ENCODE measurements around the gene GLRA2.

Gene GLRA2

DNA sequence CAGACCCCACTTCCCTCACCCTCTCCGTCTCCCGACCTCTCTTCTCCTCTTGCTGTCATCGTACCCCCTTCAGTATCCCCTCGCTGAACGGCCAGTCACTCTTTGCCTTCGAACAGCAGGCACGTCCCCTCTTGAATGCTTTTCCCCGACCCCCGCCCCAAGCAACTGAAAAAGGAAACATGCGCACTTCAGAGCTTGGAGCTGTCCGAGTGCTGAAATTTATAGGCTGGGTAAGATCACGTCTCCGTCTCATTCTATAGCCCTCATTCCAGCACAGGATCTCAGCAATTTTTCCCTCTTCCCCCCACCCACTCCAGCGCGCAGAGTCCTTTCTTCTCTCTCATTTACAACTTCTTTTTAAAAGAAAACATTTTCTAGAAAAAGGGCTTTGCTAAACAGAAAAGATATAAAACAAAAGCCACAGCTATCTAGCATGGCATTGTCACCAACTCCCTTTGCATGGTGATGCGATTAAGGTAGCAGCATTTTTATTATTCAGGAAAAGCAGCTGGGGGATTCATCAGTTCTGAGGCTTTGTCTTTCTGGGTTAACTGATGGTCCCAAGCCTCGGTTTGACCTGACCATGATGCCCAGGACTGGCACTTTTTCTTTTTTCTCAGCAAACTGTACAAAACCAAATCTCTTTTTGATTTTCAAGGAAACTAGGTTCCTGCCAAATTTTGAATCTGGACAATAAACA, at the start of gene GLRA2:
TSS of gene GLRA2 (plus strand) at position 247 of the 700 bp plus-strand sequence. CDS start 522 bp downstream, outside the sequence.
- DNase-seq (ENCODE audit: low read depth) = no peak

DNA sequence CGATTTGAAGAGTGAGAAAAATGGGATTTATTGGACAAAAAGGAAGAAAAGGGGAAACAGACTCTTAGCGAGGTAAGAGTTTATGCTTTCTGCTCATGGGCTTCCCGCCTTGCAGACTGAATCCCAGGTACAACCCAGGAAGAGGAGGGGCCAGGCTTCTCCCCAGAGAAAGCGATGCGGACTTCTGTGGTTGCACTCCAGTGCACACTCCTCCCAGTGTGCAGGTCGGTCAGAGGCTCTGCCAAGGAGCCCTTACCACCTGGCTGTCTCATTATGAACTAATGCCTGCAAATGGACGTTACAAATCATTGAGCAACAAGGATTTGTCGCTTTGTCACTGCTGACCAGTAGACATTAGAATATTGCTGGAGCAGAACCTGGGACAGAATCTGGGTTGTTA, 39.9 kb upstream of the GLRA2 start:
- no peak for DNase-seq (ENCODE audit: low read depth)

DNA sequence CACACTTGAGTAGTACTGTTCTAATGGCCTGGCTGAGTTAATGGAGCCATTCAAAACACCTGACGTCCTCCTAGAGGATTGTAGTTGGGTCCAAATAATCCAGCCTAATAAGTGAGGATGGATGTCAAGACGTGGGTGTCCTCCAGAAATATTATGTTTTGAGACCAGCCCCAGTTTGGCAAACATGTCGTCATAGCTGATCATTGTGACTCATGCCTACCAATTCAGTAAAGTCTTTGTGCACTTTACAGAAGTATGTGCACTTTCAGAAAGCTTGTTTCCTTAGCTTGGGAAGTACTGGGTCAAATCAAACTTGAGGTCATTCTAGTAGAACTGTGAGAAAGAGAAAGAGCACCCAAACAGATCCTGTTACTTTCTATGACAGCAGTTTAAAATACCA, 37.6 kb upstream of the GLRA2 start:
- no peak for DNase-seq (ENCODE audit: low read depth)

DNA sequence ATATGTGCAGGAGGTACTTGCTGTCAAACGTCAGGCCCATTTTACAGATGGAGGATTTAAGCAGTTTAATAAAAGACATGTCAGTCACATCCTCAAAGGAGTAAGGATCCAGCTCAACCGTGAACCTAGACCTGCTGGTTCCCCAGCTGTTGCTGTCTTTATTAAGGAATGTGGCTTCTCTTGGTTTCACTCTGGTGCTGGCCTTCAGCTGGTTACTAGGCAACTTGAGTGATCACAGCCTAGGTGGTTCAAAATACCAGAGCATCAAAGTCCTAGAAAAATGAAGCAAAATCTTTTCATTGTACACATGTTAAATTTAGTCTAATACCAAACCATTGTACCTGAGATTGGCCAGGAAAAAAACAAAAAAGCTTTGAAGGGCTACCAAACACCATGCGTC, 32.7 kb upstream of the GLRA2 start:
- no peak for DNase-seq (ENCODE audit: low read depth)

DNA sequence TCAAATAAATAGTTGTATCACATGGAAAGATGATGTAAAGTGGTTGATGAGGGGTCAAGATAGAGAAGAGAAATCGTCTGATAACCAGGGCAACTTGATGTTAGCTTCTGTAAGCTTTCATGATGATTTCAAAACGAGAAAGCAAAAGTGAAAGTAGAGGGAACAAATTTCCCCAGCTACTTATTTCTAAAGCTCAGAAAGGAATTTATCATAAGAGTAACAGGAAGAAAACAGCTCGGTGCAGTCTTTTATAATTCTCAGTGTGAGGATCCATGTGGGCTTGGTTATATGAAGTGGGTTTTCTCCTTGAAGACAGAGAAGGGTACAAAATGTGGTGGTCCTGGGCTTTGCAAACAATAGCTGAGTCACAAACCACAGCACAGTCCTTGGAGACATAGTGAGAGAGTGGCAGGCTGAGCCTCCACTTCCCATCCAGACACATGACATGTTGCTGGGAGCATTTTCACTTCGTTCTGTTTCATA, 32.1 kb upstream of the GLRA2 start:
- no peak for DNase-seq (ENCODE audit: low read depth)

DNA sequence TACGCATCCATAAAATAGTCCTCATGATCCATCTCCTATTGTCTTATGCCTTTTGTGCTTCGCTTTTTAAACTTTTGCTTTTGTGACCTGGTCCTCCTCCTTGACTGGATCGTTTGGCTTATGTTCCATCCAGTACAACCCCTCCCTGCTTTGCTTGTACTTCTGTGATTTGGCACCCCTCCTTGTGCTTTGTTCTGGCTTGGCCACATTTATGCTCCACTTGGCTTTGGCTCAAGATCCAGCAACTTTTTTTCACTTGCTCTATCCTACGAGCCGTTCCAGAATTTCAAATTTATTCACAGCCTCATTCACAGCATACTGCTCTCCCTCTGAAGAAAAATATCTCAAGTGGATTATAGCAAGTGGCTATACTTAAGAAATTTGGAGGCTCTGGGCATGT, 28.0 kb upstream of the GLRA2 start:
- DNase-seq (ENCODE audit: low read depth) = no peak

DNA sequence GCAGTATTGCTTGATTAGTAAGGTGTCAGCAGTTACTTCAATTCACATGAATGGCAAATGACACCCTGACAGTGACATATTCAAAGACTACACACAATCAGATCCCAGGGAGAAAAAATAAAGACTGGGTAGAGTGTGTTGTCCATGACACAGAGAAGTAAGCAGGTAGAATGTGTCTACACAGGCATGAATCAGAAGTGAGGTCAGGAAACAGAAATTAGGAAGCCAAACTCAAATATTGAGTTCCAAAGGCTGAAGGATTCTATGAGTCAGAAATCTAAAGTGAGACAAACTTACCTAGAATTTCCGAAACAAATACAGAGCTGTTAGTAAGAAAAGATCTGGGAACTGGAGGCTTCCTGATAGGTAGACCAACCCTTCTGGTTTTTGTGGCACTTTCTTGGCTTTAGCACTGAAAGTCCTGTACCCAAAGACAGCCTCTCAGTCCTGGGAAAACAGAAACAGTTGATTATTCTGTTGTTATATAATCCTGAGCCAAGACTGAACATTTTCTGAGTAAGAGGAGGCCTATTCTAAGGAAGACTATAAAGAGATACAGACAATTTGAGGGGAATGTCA, 24.3 kb upstream of the GLRA2 start:
- DNase-seq (ENCODE audit: low read depth) = no peak

DNA sequence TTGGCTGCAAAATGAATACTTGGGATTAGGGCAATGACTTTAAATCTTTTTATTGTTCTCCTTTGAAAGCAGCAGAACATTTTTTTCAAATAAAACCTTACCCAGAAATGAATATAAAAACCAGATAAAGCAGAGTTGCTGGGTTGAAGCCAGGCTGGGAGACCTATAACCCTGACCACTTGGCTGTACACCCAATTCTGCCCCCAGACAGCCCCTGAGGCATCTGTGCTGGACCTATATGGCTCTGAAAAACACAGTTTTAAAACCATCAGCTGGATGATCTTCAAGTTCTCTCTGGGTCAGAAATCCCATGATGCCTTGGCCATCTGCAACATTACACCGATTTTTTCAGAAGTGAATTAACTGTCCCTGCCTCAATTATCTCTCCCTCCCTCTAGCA, 23.7 kb upstream of the GLRA2 start:
- DNase-seq (ENCODE audit: low read depth) = no peak

DNA sequence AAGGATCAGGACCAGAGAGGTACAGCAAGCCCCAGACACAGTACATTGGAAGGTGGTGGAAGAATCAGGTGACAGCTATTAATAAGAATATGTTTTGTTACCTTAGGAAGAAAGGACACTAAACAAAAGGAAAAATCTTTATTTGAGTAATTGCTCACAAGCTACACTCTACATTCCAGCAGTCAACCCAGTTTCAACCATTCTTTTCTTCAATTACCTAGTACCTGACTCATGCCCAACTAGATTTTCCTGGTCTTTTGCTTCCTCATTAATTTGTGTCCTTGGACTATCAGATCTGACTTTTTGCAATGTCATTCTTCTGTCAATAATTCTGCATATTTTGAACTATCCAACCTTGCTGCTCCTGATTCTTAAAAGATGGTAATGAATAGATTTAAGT, 22.5 kb upstream of the GLRA2 start:
- DNase-seq (ENCODE audit: low read depth) = no peak

DNA sequence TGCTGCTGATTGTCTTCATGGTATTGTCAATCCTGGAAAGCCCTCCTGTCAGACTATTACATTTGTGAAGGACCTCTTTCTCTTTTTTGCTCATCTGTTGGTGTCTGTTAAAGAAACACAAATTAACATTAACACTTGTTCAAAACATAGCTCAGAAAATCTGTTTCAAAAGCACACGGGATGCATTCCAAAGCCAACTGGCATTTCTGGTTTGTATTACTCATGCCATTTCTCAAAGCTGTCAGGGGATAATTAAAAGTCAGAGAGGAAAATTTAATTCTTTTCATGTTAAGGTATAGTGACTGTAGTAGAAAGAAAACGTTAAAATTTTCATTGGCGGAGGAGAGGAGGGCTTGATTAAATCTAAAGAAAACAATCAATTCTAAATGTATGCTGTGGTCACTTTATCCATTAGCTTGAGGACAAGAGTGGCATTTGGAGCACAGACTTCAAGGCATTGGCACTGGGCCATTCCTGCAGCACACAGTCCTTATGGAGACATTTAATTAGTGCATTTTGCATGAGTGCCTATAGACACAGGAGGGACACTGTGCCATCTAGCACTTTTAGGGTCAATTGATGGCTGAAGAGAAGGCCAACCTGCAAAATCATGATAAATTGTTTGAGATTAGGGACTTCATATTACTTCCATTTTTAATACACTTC, 21.2 kb upstream of the GLRA2 start:
- no peak for DNase-seq (ENCODE audit: low read depth)

DNA sequence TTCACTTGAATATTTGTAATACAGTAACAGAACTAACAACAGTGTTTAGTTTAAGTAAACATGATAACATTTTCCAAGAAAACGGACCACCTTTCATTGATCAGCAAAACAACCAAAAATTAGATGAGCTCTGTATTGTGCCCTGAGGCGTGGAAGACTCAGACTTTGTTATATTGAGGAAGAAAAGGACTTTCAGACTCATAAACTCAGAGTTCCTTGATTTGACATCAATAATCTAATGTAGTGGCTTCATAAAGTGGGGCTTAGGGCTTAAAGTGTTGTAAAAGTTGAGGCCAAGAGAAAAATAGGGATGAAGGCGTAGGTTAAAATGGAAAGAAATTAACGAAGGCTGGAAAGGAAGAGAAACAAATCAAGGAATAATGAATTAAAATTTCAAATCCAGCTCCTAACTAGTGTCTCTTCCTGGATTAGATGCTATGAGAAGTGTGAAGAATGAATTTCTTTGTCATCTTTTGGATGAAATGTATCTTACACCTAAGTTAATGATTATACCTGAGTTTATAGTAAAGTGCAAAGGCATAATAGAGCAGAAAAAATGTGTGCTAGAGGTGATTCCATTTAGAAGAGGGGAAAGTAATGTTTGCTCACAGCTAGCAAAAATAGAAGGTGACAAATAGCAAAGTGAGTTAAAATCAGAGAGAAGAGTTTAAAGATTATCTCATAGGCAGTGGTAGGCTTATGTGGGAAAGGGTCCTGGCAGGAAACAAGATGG, 19.8 kb upstream of the GLRA2 start:
- no peak for DNase-seq (ENCODE audit: low read depth)

DNA sequence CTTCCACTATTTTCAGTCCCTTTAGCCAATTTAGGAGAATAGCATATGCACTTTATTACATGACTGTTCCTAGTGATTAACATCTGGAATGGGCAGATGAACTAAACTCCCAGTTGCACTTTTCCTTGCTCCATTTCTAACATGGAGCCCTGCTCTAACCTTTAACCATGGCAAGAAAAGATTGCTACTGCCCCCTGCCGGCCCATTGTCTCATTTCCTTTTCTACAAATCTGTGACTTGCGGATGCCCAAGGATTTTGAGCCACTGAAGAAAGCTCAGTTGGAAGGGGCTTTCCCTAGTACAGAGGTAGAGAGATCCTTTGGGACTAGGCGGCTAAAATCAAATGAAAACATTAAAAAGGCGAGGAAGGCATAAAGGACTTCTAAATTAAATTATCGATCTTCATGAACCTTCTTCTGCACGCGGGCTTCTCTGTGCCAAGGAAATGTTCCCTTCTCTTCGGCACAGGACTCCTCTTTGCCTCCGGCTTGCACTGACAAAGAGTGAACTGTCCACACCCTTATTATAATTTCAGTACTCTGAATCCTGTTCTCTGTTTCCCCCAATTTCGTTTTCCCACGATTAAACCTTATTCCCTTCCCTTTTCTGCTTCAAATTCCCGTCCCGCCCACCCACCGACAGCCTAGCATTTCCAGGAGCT, 577 bp upstream of the GLRA2 start:
- peak; percentile 2 for DNase-seq (ENCODE audit: low read depth)

DNA sequence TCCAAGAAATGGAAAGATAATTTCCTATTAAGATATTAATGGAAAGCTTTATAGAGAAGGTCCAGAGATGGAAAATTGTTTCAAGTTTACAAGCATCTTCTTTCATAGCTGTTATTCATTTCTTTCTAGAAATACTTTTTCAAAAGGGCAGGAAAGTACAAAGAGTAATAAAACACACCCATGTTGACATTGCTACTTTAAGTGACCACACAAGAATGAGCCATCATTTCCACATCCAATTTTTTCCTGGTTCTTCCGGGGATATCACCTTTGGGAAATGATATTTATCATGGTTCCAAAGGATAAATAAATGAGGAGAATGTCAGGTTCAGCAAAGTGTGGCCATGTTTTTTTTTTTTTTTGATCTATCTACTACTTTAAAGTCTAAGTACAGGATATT, 4.5 kb downstream of the GLRA2 start:
- DNase-seq (ENCODE audit: low read depth) = no peak

DNA sequence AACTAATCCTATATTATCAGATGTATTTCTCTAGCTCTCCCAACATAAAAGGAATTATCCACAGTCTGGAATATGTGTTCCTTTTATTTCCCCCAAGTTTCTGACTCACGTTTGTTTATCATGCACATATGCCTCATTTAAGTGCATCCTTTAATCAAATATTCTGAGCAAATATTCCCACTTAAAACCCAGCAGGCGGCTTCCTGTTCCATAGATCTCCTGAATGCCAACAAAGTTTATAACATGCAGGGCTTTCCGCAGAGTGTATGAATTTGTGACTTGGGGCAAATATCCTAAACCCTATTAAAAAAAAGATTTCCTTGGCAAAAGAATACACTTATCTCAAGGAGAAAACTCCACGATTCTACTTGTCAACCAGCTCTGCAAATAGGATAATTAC, 16.9 kb downstream of the GLRA2 start:
- no peak for DNase-seq (ENCODE audit: low read depth)

DNA sequence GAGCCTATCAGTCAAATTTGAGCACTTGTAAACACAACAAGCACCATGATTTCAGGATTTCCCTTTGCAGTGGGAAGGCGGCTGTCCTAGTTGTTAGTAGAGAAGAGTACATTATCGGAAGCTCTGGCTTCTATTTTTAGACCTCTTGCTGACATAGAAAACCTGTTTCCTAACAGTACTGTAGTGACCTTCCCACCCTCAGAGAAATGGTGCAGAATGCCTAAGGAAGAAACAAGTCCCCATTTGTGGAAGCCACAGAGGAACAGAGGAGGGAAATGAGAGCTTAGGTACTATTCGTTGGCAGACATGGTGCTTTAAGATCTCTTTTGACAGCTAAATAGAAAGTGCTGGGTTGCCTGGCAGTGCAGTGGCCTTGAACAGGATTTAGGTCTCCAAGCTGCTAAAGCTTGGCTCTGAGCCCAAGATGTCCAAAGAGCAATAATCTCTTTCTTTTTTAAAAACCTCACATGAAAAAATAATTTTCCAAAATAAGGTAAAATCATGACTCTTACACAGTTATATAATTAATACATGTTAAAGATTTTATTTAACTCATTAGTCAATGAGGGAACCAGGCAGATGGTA, 24.9 kb downstream of the GLRA2 start:
- DNase-seq (ENCODE audit: low read depth) = no peak

DNA sequence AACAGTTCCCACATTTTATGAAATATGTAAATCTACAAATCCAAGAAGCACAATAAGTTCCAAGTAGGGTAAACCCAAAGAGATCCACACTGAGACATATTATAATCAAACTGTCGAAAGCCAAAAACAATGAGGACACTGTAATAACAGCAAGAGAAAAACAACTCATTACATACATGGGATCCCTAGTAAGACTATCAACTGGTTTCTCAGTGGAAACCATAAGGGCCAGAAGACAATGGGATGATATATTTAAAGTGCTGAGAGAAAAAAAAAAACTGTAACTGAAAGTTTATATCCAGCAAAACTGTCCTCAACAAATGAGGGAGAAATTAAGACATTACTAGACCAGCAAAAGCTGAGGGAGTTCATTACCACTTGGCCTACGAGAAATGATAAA, 34.7 kb downstream of the GLRA2 start:
- no peak for DNase-seq (ENCODE audit: low read depth)

DNA sequence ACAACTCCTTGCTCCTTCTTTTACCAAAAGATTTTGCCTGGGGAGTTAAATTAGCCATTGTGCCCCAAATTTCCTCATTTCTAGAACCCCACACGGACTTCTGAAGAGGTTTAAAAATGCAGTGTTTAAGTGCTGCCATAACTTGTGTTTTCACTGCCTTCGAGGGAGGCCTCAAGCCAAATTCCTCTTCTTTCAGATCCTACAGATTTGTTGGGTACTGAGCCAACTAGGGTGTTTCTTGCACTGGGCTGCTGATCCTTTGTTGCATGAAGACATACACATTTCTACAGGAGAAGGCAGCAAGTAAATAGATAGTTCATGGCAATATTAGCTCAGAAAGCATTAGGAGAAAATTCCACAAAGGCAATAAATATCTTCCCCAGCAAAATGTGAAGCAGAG, 43.8 kb downstream of the GLRA2 start:
- DNase-seq (ENCODE audit: low read depth) = no peak

DNA sequence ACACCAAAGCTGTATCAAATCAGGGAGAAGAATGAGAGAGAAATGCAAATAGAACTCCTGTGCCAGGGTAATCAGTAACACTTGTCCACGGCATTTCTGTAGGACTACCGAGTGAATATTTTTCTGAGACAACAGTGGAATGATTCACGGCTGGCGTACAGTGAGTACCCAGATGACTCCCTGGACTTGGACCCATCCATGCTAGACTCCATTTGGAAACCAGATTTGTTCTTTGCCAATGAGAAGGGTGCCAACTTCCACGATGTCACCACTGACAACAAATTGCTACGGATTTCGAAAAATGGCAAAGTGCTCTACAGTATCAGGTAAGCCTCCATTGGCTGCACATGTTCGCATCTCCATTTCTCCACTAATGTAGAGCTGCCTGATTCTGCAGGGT, 51.7 kb downstream of the GLRA2 start:
- DNase-seq (ENCODE audit: low read depth) = no peak

DNA sequence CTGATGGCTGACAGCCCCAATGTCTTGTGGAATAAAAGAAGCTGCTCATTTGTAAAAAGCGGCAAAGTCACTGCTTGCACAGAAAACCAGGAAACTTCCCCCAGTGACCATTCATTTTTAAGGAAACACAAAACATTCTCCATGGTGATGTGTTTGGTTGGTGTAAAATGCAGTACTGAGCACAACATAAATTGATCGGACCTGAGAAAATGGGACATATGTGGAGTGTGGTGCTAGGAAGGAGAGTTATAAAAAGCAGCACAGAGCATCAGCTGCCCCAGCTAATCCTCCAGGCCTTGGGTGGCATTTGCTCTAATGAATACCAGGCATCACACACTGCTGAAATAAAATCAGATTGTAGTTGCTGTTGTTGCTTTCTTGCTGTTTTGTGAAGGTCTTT, 55.2 kb downstream of the GLRA2 start:
- DNase-seq (ENCODE audit: low read depth) = no peak

DNA sequence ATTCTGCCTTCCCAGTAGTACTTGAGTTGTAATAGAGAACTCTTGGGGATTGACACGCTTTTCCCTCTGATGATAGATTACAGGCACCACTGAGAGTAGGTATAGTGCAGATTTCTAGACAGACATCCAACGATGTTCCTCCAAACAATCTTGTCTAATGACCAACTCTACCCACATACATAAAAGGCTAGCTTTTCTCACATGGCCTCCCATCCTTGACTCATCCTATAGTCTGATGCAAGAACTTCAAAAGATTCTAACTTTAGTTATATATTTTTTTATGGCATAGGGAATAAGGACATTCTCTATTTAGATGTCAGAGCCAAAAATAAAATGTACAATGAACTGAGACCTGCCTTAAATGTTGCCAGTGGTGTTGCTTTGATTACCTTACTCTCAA, 60.9 kb downstream of the GLRA2 start:
- no peak for DNase-seq (ENCODE audit: low read depth)

DNA sequence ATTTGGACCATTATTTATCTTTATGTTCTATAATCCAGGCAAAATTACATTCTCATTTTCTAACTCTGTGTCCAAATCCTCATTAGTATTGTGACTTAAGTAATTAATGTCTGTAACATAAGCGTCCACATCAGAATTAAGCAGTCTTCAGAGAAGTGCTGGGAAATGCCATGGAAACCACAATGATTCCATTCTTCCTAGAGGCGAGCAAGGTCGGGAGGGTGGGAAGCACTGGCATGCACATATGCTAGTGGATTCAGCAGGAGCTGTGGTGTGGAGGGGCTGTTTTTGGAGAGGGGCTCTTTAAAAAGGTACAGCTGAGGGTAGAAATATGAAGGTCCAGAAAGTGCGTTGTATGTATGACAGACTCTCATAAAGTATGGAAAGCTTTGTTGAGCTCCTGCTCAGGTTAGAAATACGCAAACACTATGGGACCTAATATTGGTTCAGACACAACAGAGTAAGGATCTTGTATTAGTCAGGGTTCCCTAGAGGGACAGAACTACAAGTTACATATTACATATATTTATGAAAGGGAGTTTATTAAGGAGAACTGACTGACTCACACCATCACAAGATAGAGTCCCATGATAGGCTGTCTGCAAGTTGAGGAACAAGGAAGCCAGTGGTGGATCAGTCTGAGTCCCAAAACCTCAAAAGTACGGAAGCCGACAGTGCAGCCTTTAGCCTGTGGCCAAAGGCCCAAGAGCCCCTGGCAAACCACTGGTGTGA, 61.5 kb downstream of the GLRA2 start:
- DNase-seq (ENCODE audit: low read depth) = no peak
